CD4-positive, alpha-beta T cell treated with Interleukin-15 for 4 hours (primary cell): ENCODE results near the gene MED19.
"Not testable (repeated sequence)": the region's sequence is repeated elsewhere in the genome, so short reads cannot be mapped to it uniquely, and the experiment has no call there.

Source experiments
- DNase-seq: peaks from one replicate; pipeline ENCODE4 v3.0.0-alpha.2; 2020; ENCODE audit warnings: low spot score

MED19 gene, protein sequence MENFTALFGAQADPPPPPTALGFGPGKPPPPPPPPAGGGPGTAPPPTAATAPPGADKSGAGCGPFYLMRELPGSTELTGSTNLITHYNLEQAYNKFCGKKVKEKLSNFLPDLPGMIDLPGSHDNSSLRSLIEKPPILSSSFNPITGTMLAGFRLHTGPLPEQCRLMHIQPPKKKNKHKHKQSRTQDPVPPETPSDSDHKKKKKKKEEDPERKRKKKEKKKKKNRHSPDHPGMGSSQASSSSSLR

DNA sequence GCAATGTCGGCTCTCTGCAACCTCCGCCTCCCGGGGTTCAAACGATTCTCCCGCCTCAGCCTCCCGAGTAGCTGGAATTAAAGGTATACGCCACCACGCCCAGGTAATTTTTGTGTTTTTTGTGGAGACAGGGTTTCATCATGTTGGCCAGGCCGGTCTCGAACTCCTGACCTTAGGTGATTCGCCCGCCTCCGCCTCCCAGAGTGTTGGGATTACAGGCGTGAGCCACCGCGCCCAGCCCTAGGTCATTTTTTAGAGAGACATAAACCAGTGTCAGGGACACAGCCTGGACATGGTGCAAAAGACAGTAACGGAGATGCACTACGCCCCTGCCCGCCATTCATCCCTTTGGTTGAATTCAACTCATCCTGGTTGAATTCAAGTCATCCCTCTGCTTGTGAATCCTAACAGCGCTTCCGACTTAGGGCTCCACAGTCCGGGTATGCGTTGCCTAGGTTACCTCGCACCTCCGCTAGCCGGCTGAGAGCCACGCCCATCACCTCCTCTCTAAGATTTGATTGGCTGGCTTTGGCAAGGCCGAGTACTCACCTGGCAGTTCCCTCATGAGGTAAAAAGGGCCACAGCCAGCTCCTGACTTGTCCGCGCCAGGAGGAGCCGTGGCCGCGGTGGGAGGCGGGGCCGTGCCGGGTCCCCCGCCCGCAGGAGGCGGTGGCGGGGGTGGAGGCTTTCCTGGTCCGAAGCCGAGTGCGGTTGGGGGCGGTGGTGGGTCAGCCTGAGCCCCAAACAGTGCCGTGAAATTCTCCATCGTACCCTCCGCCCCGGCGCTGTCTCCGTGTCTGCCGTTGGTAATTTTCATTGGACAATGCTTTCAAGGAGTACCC is at the start of gene MED19:
MED19 (minus strand) TSS at position 802 of the 842 bp plus-strand sequence; CDS start at position 766, 36 bp downstream.
- peak; percentile 88 for DNase-seq

DNA sequence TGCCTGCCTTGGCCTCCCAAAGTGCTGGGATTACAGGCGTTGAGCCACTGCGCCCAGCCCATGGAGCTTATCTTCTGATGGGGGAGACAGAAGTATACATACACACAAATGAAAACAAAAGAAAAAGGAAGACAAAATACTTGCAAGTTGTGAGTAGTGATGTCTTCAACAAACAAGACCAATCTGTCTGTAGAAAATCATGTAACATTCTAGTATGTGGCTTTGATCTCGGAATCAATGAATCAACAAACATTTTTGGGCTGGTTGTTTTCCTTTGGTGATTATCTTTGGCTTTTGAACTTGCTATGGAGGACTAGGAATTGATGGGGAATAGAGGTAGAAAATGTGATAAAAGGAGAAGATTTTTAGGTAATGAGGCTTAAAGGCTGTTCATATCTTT is 46.2 kb upstream of the MED19 start:
- no peak for DNase-seq

DNA sequence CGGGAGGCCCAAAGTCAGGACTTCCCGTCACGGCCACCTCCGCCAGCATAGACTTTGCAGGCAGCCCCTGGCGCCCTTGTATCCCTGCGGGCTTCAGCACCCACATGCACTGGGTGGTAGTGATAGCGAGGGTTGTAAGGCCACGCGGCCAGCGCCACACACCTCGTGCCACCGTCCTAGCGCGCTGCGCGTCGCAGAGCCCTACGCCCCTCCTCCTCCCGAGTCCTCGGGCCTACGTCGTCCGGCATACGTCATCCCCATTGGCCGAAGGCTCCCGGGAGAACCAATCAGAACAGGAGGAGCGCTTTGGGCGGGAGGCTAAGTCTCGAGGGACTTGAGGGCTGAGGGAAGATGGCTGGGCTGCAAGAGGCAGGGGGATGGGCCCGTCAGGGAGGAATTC is 40.9 kb upstream of the MED19 start:
- DNase-seq: no peak

DNA sequence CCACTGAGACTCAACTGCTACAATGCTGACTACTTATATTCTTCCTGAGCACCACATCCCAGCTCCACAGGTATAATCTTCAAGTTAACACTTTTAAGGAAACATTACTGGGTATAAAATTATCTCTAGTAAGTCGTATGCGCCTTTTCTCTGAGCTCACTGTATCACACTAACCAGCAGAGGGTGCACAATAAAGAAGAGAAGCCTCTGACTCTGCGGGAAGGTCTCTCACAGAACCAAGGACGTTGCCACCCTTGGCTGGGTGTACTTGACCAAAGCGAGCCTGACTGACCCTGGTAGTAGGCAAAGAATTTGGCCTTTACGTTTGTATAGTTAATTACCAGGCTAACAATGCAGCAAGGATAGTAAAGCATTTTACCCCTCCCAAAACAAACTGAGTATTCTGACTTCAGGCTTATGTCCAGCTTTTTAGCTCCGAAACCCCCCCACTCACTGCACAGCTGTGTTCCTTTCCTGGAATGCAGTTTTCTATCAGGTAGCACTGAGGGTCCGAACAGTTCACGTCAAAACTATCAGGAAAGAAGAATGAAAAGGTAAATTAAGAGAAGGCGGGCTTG is 39.8 kb upstream of the MED19 start, which contains the start of gene BTBD18:
BTBD18 (minus strand) TSS at position 144 of the 578 bp plus-strand sequence. CDS start 631 bp downstream, outside the sequence.
- DNase-seq: no peak

DNA sequence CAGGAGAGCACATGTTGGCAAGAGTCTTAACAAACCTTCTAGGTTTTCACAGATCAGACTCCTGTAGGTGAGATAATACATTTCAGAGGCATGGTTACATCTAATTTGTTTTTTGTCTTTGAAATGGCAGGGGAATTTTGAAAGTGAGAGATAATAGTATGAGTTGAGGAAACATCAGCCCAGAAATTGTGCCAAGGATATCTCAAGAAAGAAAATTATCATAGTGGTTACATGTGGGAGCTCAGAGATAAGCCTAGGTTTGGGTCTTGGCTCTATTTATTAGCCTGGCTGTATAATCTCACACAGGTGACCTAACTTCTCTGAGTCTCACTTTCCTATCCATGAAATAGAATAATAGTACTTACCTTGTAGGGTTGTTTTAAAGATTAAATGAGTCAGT is 39.2 kb upstream of the MED19 start:
- DNase-seq: no peak

DNA sequence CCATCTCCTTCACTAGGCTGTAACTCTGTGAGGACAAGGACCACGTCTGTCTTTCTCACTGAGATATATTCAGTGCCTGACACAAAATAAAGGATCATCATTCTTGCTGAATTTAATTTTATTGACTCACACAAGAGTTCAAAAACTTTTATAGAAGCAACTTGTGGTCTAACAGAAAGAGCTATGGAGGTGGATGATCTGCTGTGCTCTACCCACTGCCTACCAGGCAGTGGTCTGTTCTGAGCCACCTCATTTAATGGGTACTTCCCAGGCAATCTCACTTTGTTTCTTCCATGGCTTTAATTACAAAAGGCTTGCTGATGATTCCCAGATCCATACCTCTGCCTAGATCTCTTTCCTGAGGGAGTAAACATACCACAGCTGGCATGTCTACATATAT is 34.9 kb upstream of the MED19 start:
- no peak for DNase-seq

DNA sequence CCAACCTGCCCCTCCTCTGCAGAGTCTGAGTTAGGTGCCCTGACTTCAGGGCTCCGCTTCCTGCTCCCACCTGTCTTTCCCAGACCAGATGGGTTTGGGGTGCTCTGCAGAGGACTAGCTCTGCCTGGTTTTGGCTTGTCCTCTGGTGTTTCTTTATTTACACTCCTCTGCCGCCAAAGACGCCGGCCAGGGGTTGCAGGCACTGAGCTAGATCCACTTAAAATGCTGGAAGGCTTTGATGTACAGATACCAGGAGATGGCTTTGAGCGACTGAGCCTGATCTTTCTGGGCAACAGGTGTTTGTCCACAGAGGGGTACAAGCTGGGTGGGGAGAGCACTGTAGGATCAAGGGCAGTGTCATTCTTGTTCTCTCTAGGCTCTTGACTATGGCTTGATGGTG is 33.2 kb upstream of the MED19 start:
- DNase-seq: no peak

DNA sequence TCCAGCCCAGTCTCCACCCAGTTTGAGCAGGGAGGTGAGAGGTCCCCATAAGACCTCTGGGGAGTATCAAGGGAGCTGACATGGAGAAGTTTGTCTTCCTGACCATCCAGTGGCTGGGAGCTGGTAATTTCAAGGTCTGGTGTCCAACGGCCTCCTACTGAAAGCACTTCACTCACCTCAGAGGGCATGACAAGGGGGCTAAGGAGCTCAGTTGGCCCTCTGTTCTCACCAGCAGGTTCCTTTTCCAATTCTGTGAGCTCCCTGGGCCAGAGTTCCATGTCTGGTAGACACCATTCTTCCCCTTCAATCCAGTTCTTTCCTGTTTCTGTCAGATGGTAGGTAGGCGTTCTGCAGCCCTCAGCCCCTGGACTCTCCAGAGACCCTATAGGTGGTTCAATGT is 32.3 kb upstream of the MED19 start:
- no peak for DNase-seq

DNA sequence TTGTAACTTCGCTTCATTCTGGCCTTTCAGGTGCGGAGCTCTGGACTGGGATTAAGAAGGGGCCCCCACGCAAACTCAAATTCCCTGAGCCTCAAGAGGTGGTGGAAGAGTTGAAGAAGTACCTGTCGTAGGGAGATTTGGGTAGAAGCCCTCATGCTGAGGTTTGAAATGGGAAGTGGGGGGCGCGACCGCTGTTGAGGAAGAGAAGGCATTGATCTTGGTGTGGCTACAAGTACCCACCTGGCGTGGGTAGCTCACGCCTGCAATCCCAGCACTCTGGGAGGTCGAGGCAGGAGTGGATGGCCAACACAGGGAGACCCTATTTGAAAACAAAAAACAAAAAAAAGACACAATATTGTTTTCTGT is 30.1 kb upstream of the MED19 start:
- no peak for DNase-seq

DNA sequence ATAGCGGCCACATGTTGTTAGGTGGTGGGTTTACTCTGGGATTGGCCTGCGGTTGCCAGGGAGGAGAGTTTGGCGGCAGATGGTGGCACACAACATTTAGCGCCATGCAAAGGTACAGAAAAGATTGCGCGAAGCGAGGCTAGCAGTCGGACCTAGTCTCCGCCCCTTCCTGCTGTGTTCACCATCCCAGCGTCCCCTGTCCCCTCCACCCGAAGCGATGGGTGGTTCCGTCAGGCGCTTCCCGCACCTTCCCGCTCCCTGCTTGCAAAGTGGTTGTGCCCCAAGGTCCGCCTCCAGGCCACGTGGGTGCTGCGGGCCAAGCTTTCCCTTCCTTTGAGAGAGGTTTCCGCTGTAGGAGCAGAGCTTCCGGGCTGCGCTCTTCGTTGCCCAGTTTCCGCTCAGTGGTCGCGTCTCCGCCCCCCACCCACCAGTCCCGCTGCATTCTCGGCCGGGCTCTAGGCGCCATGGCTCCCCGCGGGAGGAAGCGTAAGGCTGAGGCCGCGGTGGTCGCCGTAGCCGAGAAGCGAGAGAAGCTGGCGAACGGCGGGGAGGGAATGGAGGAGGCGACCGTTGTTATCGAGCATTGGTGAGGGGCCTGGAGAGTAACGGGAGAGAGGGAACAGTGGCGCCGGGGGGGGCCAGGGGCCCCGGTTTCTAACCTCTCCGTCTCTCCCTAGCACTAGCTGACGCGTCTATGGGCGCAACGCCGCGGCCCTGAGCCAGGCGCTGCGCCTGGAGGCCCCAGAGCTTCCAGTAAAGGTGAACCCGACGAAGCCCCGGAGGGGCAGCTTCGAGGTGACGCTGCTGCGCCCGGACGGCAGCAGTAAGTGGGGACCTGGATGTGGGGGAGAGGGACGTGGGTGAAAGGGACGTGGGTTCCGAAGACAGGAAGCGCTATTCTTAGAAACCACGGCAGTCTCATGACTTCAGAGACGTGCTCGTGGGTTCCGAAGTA is 29.4 kb upstream of the MED19 start, which contains the start of gene SELENOH:
SELENOH (plus strand) TSS at position 360 of the 955 bp plus-strand sequence; CDS start at position 465, 105 bp downstream.
- DNase-seq: peak; percentile 92

DNA sequence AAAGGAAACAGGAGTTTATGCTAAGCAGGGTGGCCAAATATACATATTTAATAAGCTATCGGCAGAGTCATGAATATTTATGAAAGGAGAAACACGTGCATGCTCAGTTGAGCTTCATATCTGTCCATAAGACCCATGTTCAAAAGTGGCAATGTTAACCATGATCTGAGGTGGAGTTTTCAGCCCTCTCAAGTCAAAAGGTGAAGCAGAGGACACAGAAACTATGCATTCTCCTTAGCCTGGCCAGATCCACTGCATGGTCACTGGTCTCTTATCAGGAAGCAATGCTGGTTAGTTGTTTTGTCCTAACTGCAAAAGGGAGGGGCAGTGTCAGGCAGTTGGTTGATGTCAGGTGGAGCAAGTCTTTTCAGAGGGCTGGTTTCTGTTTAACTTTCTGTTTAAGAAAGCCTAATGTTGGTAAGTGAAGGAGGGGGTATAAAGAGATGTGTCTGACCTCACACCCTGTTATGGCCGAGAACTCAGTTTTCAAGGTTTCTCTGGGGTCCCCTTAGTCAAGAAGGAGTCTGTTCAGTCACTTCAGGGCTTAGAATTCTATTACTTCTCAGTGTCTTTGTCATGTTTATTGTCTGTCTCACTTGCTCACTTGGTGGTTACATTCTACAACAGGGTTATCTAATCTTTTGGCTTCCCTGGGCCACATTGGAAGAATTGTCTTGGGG is 23.7 kb upstream of the MED19 start:
- DNase-seq: no peak

DNA sequence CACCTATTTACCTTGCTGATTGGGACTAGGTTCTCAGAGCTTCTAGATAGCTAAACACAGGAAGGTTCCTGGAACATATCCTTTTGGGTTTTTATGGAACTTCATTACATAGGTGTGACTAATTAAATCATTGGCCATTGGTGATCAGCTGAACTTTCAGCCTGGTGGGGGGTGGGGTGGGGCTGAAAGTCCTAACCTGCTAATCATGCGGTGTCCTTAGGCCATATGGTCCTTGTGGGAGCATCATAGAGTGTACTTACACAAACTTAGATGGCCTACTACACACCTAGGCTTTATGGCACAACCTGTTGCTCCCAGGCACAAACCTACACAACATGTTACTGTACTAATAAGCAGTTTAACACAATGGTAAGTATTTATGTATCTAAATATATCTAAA is 20.6 kb upstream of the MED19 start:
- DNase-seq: no peak

DNA sequence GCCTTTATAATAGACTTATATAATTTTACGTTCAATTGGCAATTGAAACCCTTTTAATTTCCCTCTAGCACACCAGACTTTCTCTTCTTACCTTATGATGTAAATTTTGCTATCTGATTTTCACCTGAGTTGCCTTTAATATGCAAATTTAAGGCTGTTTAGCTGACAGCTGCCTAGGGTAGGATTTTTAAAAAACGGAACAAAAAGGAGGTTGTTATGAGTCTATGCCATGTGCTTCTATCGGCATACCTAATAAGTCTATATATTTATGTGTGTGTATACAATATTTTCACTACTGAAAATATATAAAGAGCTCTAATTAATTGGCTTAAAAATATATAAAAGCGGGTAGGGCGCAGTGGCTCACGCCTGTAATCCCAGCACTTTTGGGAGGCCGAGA is 17.5 kb upstream of the MED19 start:
- no peak for DNase-seq

DNA sequence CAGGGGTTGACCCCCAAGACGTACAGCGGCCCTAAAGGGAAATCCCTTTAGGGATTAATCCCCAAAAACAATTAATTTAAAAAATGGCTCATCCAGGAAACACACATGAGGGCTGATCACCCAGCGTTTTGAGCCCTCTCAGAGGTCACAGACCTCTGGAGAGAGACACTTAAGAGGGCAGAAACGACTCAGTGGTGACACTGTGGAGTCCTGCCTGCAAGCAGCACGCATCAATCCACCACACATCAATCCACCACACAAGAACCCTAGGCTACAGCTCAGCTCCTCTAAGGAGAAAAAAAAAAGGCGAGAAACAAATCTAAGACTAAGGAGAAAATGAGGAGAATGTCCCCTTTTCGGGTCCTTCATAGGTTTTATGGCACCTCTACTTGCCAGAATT is 16.8 kb upstream of the MED19 start:
- DNase-seq: no peak

DNA sequence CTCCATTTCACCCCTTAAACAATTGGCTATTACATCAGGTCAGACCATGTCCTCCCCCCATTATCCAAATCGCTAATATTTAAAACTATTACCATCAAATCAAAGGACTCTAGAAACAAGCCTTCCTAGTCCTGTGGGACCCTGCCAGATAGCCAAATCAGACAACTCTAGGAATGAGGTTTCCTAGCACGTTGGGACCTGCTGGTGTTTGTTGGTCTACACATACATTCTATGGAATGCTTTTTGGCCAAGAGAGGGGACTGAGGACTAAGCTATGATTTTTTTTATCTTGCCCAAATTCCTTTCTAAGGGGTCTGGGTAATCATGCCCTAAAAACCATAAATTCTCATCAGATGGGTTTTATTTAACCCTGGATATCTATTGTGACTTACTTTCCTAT is 15.2 kb upstream of the MED19 start:
- DNase-seq: no peak

DNA sequence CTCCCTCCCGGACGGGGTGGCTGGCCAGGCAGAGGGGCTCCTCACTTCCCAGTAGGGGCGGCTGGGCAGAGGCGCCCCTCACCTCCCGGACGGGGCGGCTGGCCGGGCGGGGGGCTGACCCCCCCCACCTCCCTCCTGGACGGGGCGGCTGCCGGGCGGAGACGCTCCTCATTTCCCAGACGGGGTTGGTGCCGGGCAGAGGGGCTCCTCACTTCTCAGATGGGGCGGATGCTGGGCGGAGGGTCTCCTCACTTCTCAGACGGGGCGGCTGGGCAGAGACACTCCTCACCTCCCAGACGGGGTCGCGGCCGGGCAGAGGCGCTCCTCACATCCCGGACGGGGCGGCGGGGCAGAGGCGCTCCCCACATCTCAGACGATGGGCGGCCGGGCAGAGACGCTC is 4.7 kb upstream of the MED19 start:
- not testable (repeated sequence) for DNase-seq

DNA sequence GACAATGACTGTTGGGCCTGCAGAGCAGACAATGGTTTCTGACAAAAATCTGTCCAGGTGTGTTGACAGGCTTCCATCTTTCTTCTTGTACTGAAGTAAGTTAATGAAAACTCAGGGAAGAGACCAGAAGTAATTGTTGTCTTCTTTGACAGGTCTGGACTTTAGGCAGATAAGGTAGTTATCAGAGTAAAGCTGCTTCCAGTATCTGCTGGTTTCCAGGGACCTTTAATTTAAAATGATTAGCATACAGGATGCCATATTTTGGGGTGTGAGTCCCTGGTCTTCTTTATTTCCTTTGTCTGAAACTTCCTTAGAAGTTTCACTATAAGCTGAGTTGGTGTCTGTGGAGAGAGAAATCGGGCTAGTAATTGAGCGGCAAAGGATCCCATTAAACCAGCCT is 1.8 kb upstream of the MED19 start:
- no peak for DNase-seq

DNA sequence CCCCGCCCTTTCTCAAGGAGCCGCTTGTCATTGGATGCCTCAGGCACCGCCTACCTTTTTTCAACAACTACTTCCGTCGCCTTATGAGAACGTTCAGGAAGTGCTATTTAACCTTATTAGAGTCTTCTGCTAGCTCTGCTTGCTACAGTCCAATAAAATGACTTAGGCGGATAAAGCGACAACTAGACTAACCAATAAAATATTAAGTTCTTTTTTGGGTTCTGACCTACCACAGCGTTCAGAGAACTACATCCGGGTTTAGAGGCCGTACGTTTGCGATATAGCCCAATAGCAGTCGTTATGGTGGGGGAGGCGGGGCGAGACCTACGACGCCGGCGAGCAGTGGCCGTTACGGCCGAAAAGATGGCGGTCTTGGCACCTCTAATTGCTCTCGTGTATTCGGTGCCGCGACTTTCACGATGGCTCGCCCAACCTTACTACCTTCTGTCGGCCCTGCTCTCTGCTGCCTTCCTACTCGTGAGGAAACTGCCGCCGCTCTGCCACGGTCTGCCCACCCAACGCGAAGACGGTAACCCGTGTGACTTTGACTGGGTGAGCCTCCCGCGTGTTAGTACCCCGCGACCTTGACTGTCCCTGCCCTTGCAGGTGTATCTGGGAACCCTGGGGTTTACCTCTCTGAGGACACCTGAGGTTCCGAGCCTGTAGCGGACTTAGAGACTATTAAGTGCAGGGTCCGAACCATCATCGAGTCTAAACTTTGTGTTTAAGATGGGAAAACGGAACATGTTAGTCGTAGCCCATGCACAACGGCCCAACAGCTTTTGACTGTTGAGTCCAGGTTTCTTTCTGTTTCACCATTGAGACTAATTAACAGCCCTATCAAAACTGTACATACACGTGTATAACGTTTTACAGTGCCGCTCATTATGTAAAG is 488 bp upstream of the MED19 start, which contains the start of gene TMX2:
TMX2 (plus strand) TSS at position 338 of the 895 bp plus-strand sequence; CDS start at position 364, 26 bp downstream.
- DNase-seq: peak; percentile 96

DNA sequence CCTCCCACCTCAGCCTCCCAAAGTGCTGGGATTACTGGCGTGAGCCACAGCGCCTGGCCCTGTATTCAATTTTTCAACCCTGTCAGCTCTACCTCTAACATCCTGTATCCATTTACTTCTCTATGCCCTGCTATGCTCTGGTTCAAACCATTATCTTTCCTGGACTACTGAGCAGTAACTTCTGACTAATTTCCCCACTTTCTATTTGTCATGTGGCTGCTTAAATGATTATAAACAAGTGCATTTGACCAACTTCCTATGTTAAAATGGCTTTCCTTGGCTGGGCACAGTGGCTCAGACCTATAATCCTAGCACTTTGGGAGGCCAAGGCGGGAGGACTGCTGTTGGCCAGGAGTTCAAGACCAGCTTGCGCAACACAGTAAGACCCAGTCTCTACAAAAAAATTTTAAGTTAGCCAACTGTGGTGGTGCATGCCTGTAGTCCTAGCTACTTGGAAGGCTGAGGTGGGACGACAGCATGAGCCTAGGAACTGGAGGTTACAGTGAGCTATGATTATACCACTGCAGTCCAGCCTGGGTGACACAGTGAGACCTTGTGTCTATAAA is 2.1 kb downstream of the MED19 start:
- DNase-seq: no peak

DNA sequence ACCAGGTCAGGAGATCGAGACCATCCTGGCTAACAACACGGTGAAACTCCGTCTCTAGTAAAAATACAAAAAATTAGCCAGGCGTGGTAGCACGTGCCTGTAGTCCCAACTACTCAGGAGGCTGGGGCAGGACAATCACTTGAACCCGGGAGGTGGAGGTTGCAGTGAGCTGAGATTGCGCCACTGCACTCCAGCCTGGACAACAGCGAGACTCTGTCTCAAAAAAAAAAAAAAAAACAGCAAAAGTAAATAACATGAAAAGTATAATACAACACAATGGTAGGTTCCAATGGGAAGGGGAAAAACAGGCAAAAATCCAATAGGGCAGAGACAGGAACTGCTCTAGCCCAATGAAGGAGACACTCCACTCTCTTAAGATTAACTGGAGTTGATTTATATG is 6.6 kb downstream of the MED19 start:
- not testable (repeated sequence) for DNase-seq
